Stimulated activated CD8-positive, alpha-beta memory T cell treated with anti-CD3 and anti-CD28 coated beads, Interleukin-15, amount 100 ng/mL, for 4 hours (primary cell): ENCODE data around the gene PPP1R12B.
"Not testable (repeated sequence)": the region's sequence is repeated elsewhere in the genome, so short reads cannot be mapped to it uniquely, and the experiment has no call there.

Source experiments
- DNase-seq, 2 donors: peaks; one replicate each; pipeline ENCODE4 v3.0.0-alpha.2; 2020; ENCODE audit warnings: low read depth in 2 of 2

PPP1R12B gene

GRCh38 chr1:202557662-202558061, 209.2 kb downstream of the PPP1R12B start:
- not testable (repeated sequence) for DNase-seq

GRCh38 chr1:202561240-202561639, 212.7 kb downstream of the PPP1R12B start:
- DNase-seq = no peak

- no peak for DNase-seq
Observed at GRCh38 chr1:202561726-202562443, 213.4 kb downstream of the PPP1R12B start.

GRCh38 chr1:202562444-202563060, 214.1 kb downstream of the PPP1R12B start:
- DNase-seq = no peak

GRCh38 chr1:202563818-202564217, 215.3 kb downstream of the PPP1R12B start:
- no peak for DNase-seq

GRCh38 chr1:202564958-202565495, 216.5 kb downstream of the PPP1R12B start:
- no peak for DNase-seq

GRCh38 chr1:202565890-202566602, 217.5 kb downstream of the PPP1R12B start:
- DNase-seq = no peak

- DNase-seq = no peak
Observed at GRCh38 chr1:202567738-202568137, 219.2 kb downstream of the PPP1R12B start.

- no peak for DNase-seq
Observed at GRCh38 chr1:202568410-202568809, 219.9 kb downstream of the PPP1R12B start.

- no peak for DNase-seq
Observed at GRCh38 chr1:202568826-202569225, 220.3 kb downstream of the PPP1R12B start.

GRCh38 chr1:202569393-202570322, 221.2 kb downstream of the PPP1R12B start:
- no peak for DNase-seq

- no peak for DNase-seq
Observed at GRCh38 chr1:202571719-202572339, 223.3 kb downstream of the PPP1R12B start.

- DNase-seq = no peak
Observed at GRCh38 chr1:202572867-202573266, 224.4 kb downstream of the PPP1R12B start.

GRCh38 chr1:202575918-202576653, 227.6 kb downstream of the PPP1R12B start:
- no peak for DNase-seq

- no peak for DNase-seq
Observed at GRCh38 chr1:202576816-202577215, 228.3 kb downstream of the PPP1R12B start.

GRCh38 chr1:202577381-202577780, 228.9 kb downstream of the PPP1R12B start:
- no peak for DNase-seq

- DNase-seq = no peak
Observed at GRCh38 chr1:202578001-202578504, 229.6 kb downstream of the PPP1R12B start.

- no peak for DNase-seq
Observed at GRCh38 chr1:202578565-202578964, 230.1 kb downstream of the PPP1R12B start.

GRCh38 chr1:202579806-202580205, 231.3 kb downstream of the PPP1R12B start:
- DNase-seq = no peak

- no peak for DNase-seq
Observed at GRCh38 chr1:202580619-202581018, 232.1 kb downstream of the PPP1R12B start.
